ENCODE data around the gene NFYB.

- TF ChIP-seq CTCF (IDR thresholded peaks at IDR 0.05) (no peak), POLR2A (IDR thresholded peaks at IDR 0.05) (no peak)
Measured at GRCh38 chr12:104143002-104143401, 5.0 kb upstream of the NFYB start.
